CD14-positive monocyte (primary cell): Measurements from ENCODE around the gene RABEP2. TPM values are rescaled to one million over a fixed set of nuclear protein-coding genes. Genes with fewer than 3 reads are reported as not detected.

Source experiments
- DNase-seq, 3 donors: peaks; one replicate each; pipeline ENCODE4 v3.0.0-alpha.2; 2011 to 2022
- H2AFZ ChIP-seq: 2 replicates; pipeline ENCODE4 v1.6.0; 2012; ENCODE audit warnings: mild to moderate bottlenecking, low read depth, low read length, inconsistent platforms; ENCODE audit not compliant: insufficient read depth, poor library complexity, severe bottlenecking
- H3K27ac ChIP-seq, 2 donors: 1 replicate in 1 of 2; 2 replicates in 1 of 2; pipeline ENCODE4 v1.5.1; 2012 to 2013; ENCODE audit warnings: low read length in 2 of 2, control low read depth in 1 of 2, inconsistent platforms in 1 of 2, low read depth in 1 of 2, mild to moderate bottlenecking in 1 of 2
- H3K27me3 ChIP-seq, 2 donors: one replicate each; pipeline versions ENCODE4 v1.6.0 to v1.6.1; 2011 to 2013; ENCODE audit warnings: low read length in 2 of 2; ENCODE audit not compliant: control insufficient read depth in 2 of 2, insufficient read depth in 2 of 2
- H3K36me3 ChIP-seq, 2 donors: replicated peaks in 1 of 2; 1 replicate in 1 of 2; 2 replicates in 1 of 2; pipeline versions ENCODE4 v1.5.1 to v1.6.1; 2012 to 2013; ENCODE audit warnings: low read length in 2 of 2, control low read depth in 1 of 2, inconsistent platforms in 1 of 2, mild to moderate bottlenecking in 1 of 2; ENCODE audit not compliant: insufficient read depth in 2 of 2, control insufficient read depth in 1 of 2
- H3K4me1 ChIP-seq, 2 donors: 1 replicate in 1 of 2; 2 replicates in 1 of 2; pipeline versions ENCODE4 v1.5.1 to v1.6.1; 2012 to 2013; ENCODE audit warnings: low read length in 2 of 2, control low read depth in 1 of 2, inconsistent platforms in 1 of 2, mild to moderate bottlenecking in 1 of 2, moderate library complexity in 1 of 2; ENCODE audit not compliant: insufficient read depth in 2 of 2, control insufficient read depth in 1 of 2
- H3K4me2 ChIP-seq: replicated peaks from 2 replicates; pipeline ENCODE3; 2012; ENCODE audit warnings: low read length, moderate library complexity, mild to moderate bottlenecking; ENCODE audit not compliant: poor library complexity, severe bottlenecking; ENCODE audit errors: extremely low read depth
- H3K4me3 ChIP-seq, 3 experiments: fragments of 200-600 bp in 1 of 3; sonication (generic) in 1 of 3; replicated peaks in 1 of 3; 1 replicate in 2 of 3; 2 replicates in 1 of 3; pipeline ENCODE4 v1.5.1; 2011 to 2013; ENCODE audit warnings: low read length in 3 of 3, mild to moderate bottlenecking in 3 of 3, control low read depth in 2 of 3, low read depth in 2 of 3, inconsistent platforms in 1 of 3, moderate library complexity in 1 of 3
- H3K79me2 ChIP-seq: 2 replicates; pipeline ENCODE4 v1.6.0; 2012; ENCODE audit warnings: mild to moderate bottlenecking, control low read depth, inconsistent platforms, low read length, moderate library complexity; ENCODE audit not compliant: insufficient read depth
- H3K9ac ChIP-seq: 2 replicates; pipeline ENCODE4 v1.6.0; 2017; ENCODE audit warnings: low read length, mild to moderate bottlenecking; ENCODE audit not compliant: insufficient read depth, poor library complexity, severe bottlenecking
- H3K9me3 ChIP-seq, 2 donors: replicated peaks in 1 of 2; 1 replicate in 1 of 2; 2 replicates in 1 of 2; pipeline versions ENCODE4 v1.5.1 to v1.6.1; 2012 to 2013; ENCODE audit warnings: low read length in 2 of 2, control low read depth in 1 of 2; ENCODE audit not compliant: control insufficient read depth in 1 of 2, insufficient read depth in 1 of 2
- H4K20me1 ChIP-seq: 2 replicates; pipeline ENCODE4 v1.6.0; 2012; ENCODE audit warnings: mild to moderate bottlenecking, low read length, control low read depth, moderate library complexity; ENCODE audit not compliant: insufficient read depth
- H3K27ac Mint-ChIP-seq, 7 donors: one replicate each; pipeline ENCODE4 v1.8.0; 2020; ENCODE audit warnings: mild to moderate bottlenecking in 7 of 7, mixed read lengths in 7 of 7, moderate library complexity in 6 of 7, inconsistent platforms in 2 of 7
- H3K27me3 Mint-ChIP-seq, 3 donors: one replicate each; pipeline ENCODE4 v1.8.0; 2021 to 2022; ENCODE audit warnings: low read depth in 3 of 3, mild to moderate bottlenecking in 3 of 3, mixed read lengths in 3 of 3, moderate library complexity in 3 of 3, inconsistent platforms in 1 of 3
- H3K36me3 Mint-ChIP-seq, 2 donors: one replicate each; pipeline ENCODE4 v1.8.0; 2020; ENCODE audit warnings: mixed read lengths in 2 of 2, inconsistent platforms in 1 of 2, mild to moderate bottlenecking in 1 of 2
- H3K4me1 Mint-ChIP-seq: one replicate; pipeline ENCODE4 v1.8.0; 2020; ENCODE audit warnings: mild to moderate bottlenecking, mixed read lengths
- H3K4me3 Mint-ChIP-seq, 2 donors: one replicate each; pipeline ENCODE4 v1.8.0; 2020; ENCODE audit warnings: mild to moderate bottlenecking in 2 of 2, mixed read lengths in 2 of 2, moderate library complexity in 1 of 2
- H3K9me3 Mint-ChIP-seq, 7 donors: one replicate each; pipeline ENCODE4 v1.8.0; 2020 to 2022; ENCODE audit warnings: mixed read lengths in 7 of 7, mild to moderate bottlenecking in 6 of 7, moderate library complexity in 6 of 7, inconsistent platforms in 2 of 7
- WGBS: methylation state at CpG from one replicate; pipeline ENCODE4 v1.1.5; 2013; ENCODE audit warnings: missing lambda C conversion rate; ENCODE audit not compliant: insufficient coverage; 5-methylcytosine and 5-hydroxymethylcytosine counted together
- intact Hi-C, 2 donors: fragments of 100-400 bp; cut with micrococcal nuclease; formaldehyde crosslinking; loops; one replicate each; pipeline versions ENCODE4 v1.15.0 to v1.15.1; 2023
- polyA plus RNA-seq, 3 donors: library from polyadenylated mRNA; depleted of rRNA in 1 of 3; unstranded in 2 of 3; stranded (reverse) in 1 of 3; fragments of 300-500 nt in 2 of 3; fragments of >200 nt in 1 of 3; fragmentation: Illumina TruSeq in 2 of 3; gene quantifications; 1 replicate in 2 of 3; 2 replicates in 1 of 3; pipeline ENCODE4 v1.2.3, GENCODE V29; 2012 to 2021
- TF ChIP-seq, protein P1 (sequence below): fragments of 200-600 bp; IDR thresholded peaks from one replicate; pipeline ENCODE4 v1.8.0; 2022; ENCODE audit warnings: antibody characterized with exemption, mild to moderate bottlenecking

RABEP2 gene
- polyA plus RNA-seq, 3 donors = 1.9 to 21.6 (median 2.5) TPM

DNA sequence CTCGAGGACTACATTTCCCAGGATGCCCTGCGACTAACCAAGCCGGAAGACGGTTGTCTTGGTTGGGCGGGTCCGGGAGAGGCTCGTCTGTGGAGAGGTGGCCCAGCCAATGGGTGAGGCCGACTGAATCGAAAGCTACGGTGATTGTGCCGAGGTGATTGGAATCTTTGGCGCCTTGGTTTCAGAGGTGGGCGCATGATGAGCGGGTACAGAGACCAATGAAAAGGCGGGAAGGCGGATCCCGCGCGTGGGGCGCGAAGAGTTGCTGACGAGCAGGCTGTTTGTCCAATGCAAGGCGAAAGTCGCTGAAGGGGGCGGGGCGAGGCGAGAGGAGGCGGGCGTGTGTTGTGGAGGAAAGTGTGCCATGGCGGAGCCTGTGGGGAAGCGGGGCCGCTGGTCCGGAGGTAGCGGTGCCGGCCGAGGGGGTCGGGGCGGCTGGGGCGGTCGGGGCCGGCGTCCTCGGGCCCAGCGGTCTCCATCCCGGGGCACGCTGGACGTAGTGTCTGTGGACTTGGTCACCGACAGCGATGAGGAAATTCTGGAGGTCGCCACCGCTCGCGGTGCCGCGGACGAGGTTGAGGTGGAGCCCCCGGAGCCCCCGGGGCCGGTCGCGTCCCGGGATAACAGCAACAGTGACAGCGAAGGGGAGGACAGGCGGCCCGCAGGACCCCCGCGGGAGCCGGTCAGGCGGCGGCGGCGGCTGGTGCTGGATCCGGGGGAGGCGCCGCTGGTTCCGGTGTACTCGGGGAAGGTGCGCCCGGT, 25.8 kb upstream of the RABEP2 start, which contains the start of gene NFATC2IP:
Gene NFATC2IP (plus strand): TSS at position 290 of the 762 bp plus-strand sequence. CDS start 75 bp downstream, at position 365.
- H3K4me1 Mint-ChIP-seq = peaks cover 26% of the 10 kb centered on the region
- Histone ChIP-seq H3K27ac (peak within 1 kb of the TSS in 1 of 2 donors; percentile 79), H3K27me3 (no peaks in the 10 kb centered on the region), H3K4me2 (peak within 1 kb of the TSS; percentile 92), H4K20me1 (peaks cover 8% of the 10 kb centered on the region), H3K9me3 (no peaks in the 10 kb centered on the region), H2AFZ (peak within 1 kb of the TSS; percentile 98), H3K4me3 (peak within 1 kb of the TSS; percentile 71 to 94 (median 80)), H3K4me1 (peaks cover 18 to 27% of the 10 kb centered on the region in 2 donors), H3K9ac (peak within 1 kb of the TSS; percentile 89), H3K36me3 (peaks cover 20 to 31% of the 10 kb centered on the region in 2 donors), H3K79me2 (peaks cover 33% of the 10 kb centered on the region)
- under 1% methylated on average over 73 of the region's 79 CpGs for WGBS
- peaks cover 2 to 7% (median 4%) of the 10 kb centered on the region in 3 donors for H3K27me3 Mint-ChIP-seq
- TF ChIP-seq, protein P1, sequence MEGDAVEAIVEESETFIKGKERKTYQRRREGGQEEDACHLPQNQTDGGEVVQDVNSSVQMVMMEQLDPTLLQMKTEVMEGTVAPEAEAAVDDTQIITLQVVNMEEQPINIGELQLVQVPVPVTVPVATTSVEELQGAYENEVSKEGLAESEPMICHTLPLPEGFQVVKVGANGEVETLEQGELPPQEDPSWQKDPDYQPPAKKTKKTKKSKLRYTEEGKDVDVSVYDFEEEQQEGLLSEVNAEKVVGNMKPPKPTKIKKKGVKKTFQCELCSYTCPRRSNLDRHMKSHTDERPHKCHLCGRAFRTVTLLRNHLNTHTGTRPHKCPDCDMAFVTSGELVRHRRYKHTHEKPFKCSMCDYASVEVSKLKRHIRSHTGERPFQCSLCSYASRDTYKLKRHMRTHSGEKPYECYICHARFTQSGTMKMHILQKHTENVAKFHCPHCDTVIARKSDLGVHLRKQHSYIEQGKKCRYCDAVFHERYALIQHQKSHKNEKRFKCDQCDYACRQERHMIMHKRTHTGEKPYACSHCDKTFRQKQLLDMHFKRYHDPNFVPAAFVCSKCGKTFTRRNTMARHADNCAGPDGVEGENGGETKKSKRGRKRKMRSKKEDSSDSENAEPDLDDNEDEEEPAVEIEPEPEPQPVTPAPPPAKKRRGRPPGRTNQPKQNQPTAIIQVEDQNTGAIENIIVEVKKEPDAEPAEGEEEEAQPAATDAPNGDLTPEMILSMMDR = no peak
- H3K36me3 Mint-ChIP-seq = peaks cover 34 to 38% of the 10 kb centered on the region in 2 donors
- intact Hi-C loops = no loop called here
- no peaks in the 10 kb centered on the region for H3K9me3 Mint-ChIP-seq
- DNase-seq = peak; percentile 99 to 100 (median 100)
- peak within 1 kb of the TSS; percentile 83 to 95 (median 91) for H3K27ac Mint-ChIP-seq
- peak within 1 kb of the TSS; percentile 90 to 97 for H3K4me3 Mint-ChIP-seq

DNA sequence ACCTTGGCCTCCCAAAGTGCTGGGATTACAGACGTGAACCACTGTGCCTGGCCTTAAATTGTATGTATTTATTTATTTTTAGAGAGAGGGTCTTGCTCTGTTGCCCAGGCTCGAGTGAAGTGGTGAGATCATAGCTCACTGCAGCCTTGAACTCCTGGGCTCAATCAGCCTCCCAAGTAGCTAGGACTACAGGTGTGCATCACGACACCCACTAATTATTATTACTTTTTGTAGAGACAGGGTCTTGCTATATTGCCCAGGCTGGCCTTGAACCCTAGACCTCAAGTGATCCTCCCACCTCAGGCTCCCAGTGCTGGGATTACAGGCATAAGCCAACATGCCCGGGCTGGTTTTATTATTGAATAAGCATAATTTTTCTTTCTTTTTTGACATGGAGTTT, 21.6 kb upstream of the RABEP2 start:
- peaks cover 9% of the 10 kb centered on the region for H3K79me2 ChIP-seq
- TF ChIP-seq, protein P1 = no peak
- intact Hi-C loops = loop anchor here in 1 of 2 donors (5.0 kb wide), 1 partner anchor 74 kb away; no protein-coding TSS in a partner anchor
- H3K27me3 Mint-ChIP-seq = peaks cover 4 to 7% (median 4%) of the 10 kb centered on the region in 3 donors
- peaks cover 3% of the 10 kb centered on the region for H4K20me1 ChIP-seq
- peaks cover 15 to 21% of the 10 kb centered on the region in 2 donors for H3K4me1 ChIP-seq
- H3K9ac ChIP-seq = no peak overlapping the region
- no peaks in the 10 kb centered on the region for H3K36me3 ChIP-seq
- H3K4me3 ChIP-seq = no peak overlapping the region
- peaks cover 0 to 2% (median 0%) of the 10 kb centered on the region in 7 donors for H3K9me3 Mint-ChIP-seq
- H3K36me3 Mint-ChIP-seq = no peaks in the 10 kb centered on the region
- H3K9me3 ChIP-seq = no peaks in the 10 kb centered on the region
- H2AFZ ChIP-seq = no peak overlapping the region
- 88% methylated on average over 1 of the region's 4 CpGs for WGBS
- no peak overlapping the region for H3K27ac Mint-ChIP-seq
- no peak overlapping the region for H3K27ac ChIP-seq
- H3K27me3 ChIP-seq = no peaks in the 10 kb centered on the region
- no peak overlapping the region for H3K4me2 ChIP-seq
- H3K4me1 Mint-ChIP-seq = peaks cover 18% of the 10 kb centered on the region
- no peak overlapping the region for H3K4me3 Mint-ChIP-seq
- no peak for DNase-seq
